T-helper 1 cell treated with Interleukin-12 subunit alpha and Interleukin-12 subunit beta and Interleukin-4 antibody, amounts not matched to agents 30 μg/mL and 1 μg/mL, for 36 hours (primary cell): Measurements from ENCODE around the gene SYP.
"Not testable (repeated sequence)": the region's sequence is repeated elsewhere in the genome, so short reads cannot be mapped to it uniquely, and the experiment has no call there.

Experiments used
- H3K27ac Mint-ChIP-seq: one replicate; pipeline ENCODE4 v1.8.0; 2021; ENCODE audit warnings: mild to moderate bottlenecking, mixed read lengths
- H3K27me3 Mint-ChIP-seq: one replicate; pipeline ENCODE4 v1.8.0; 2021; ENCODE audit warnings: low read depth, mixed read lengths
- H3K36me3 Mint-ChIP-seq: one replicate; pipeline ENCODE4 v1.8.0; 2021; ENCODE audit warnings: low read depth, mixed read lengths
- H3K4me1 Mint-ChIP-seq: one replicate; pipeline ENCODE4 v1.8.0; 2021; ENCODE audit warnings: low read depth, mixed read lengths
- H3K4me3 Mint-ChIP-seq: one replicate; pipeline ENCODE4 v1.8.0; 2021; ENCODE audit warnings: mild to moderate bottlenecking, moderate library complexity, mixed read lengths
- H3K9me3 Mint-ChIP-seq: one replicate; pipeline ENCODE4 v1.8.0; 2021; ENCODE audit warnings: mixed read lengths

SYP gene

GRCh38 chrX:49161632-49162031 lies 38.4 kb downstream of the SYP start:
- H3K9me3 Mint-ChIP-seq, result no peaks in the 10 kb centered on the region
- no peak overlapping the region for H3K4me3 Mint-ChIP-seq
- peaks cover 13% of the 10 kb centered on the region for H3K4me1 Mint-ChIP-seq
- H3K27me3 Mint-ChIP-seq, result no peaks in the 10 kb centered on the region
- no peak overlapping the region for H3K27ac Mint-ChIP-seq
- H3K36me3 Mint-ChIP-seq, result no peaks in the 10 kb centered on the region

- Mint-ChIP-seq H3K27ac (no peak overlapping the region), H3K9me3 (no peaks in the 10 kb centered on the region), H3K4me1 (peaks cover 10% of the 10 kb centered on the region), H3K27me3 (no peaks in the 10 kb centered on the region), H3K4me3 (no peak overlapping the region), H3K36me3 (no peaks in the 10 kb centered on the region)
Measured at GRCh38 chrX:49160908-49161307, 39.1 kb downstream of the SYP start.

- Mint-ChIP-seq H3K4me3 (no peak overlapping the region), H3K9me3 (no peaks in the 10 kb centered on the region), H3K27ac (no peak overlapping the region), H3K27me3 (no peaks in the 10 kb centered on the region), H3K36me3 (no peaks in the 10 kb centered on the region), H3K4me1 (peaks cover 14% of the 10 kb centered on the region)
Measured at GRCh38 chrX:49157194-49157593, 42.8 kb downstream of the SYP start.

DNA sequence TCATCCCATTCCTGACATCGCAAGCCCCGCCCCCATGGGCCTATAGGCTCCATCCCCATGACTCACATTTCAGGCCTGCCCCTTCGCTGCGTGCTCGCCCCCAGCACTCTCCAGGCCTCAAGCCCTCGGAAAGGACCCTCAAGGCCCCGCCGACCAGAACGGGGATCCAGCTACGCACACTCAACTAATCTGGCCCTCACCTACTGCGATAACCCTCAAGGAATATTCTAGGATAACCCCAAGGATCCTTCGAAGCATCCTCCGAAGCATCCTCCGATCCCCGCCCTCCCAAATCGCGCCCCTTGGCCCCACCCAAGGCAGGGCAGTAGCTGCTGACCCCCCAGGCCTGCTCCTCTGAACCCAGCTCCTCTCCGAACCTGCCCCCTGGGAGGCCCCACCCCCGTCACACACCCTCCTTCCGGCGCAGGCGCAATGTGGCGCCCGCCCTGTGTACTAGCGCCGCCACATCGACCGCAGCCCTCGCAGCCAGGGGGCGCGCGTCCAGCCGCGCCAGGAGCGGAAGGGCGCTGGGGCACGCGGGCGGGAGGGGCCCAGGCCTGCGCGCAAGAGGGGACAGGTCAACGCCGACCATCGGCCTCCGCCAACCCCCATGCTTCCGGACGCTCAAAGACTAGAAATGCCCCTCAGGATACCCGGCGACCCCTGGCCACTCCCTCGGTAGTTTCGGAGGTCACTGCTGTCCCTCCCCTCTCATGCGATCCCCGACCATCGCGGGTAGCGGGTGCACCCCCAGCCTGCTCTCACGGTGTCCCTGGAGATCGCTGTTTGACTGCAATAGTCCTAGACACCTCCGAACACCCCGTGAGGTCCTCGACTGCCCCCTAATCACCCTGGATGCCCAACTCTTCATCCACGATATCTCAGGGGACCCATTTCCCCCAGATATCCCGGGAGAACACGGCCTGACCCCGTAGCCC lies 43.8 kb downstream of the SYP start:
- H3K27ac Mint-ChIP-seq, result peak overlapping the region; percentile 92
- peak overlapping the region; percentile 92 for H3K4me3 Mint-ChIP-seq
- no peaks in the 10 kb centered on the region for H3K9me3 Mint-ChIP-seq
- H3K36me3 Mint-ChIP-seq, result no peaks in the 10 kb centered on the region
- no peaks in the 10 kb centered on the region for H3K27me3 Mint-ChIP-seq
- H3K4me1 Mint-ChIP-seq, result peaks cover 14% of the 10 kb centered on the region

GRCh38 chrX:49155243-49155899 lies 44.6 kb downstream of the SYP start:
- Mint-ChIP-seq H3K27ac (peak overlapping the region; percentile 92), H3K4me3 (peak overlapping the region; percentile 92), H3K27me3 (no peaks in the 10 kb centered on the region), H3K36me3 (no peaks in the 10 kb centered on the region), H3K9me3 (no peaks in the 10 kb centered on the region), H3K4me1 (peaks cover 14% of the 10 kb centered on the region)

DNA sequence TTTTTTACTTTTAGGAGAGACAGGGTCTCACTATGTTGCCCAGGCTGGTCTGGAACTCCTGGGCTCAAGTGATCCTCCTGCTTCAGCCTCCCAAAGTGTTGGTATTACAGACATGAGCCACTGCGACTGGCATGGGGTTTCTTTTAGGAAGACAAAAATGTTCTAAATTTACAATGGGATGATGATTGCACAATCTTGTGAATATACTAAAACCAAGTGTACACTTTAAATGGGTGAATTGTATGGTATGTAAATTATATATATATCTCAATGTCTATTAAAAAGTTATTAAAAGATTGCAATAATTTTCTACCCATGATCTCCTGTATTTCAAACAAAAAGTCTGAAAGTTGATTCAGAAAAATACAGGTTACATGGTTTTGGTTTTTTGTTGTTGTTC lies 46.5 kb downstream of the SYP start:
- Mint-ChIP-seq H3K4me3 (no peak overlapping the region), H3K27me3 (no peaks in the 10 kb centered on the region), H3K27ac (no peak overlapping the region), H3K4me1 (peaks cover 14% of the 10 kb centered on the region), H3K9me3 (no peaks in the 10 kb centered on the region), H3K36me3 (no peaks in the 10 kb centered on the region)

DNA sequence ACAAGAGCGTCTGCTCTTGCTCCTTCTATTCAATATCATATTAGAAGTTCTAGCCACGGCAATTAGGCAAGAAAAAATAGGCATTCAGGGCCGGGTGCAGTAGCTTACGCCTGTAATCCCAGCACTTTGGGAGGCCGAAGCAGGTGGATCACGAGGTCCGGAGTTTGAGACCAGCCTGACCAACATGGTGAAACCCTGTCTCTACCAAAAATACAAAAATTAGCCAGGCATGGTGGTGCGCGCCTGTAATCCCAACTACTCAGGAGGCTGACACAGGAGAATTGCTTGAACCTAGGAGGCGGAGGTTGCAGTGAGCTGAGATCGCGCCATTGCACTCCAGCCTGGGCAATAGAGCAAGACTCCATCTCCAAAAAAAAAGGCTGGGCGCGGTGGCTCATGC lies 50.7 kb downstream of the SYP start:
- not testable (repeated sequence) for H3K27ac Mint-ChIP-seq, H3K4me1 Mint-ChIP-seq, H3K36me3 Mint-ChIP-seq, H3K27me3 Mint-ChIP-seq, H3K4me3 Mint-ChIP-seq, H3K9me3 Mint-ChIP-seq

GRCh38 chrX:49148390-49149100 lies 51.4 kb downstream of the SYP start:
- H3K27me3 Mint-ChIP-seq, H3K9me3 Mint-ChIP-seq, H3K36me3 Mint-ChIP-seq, H3K4me3 Mint-ChIP-seq, H3K4me1 Mint-ChIP-seq, H3K27ac Mint-ChIP-seq: not testable (repeated sequence)

- no peak overlapping the region for H3K4me3 Mint-ChIP-seq
- no peaks in the 10 kb centered on the region for H3K36me3 Mint-ChIP-seq
- H3K4me1 Mint-ChIP-seq, result no peaks in the 10 kb centered on the region
- no peaks in the 10 kb centered on the region for H3K27me3 Mint-ChIP-seq
- no peaks in the 10 kb centered on the region for H3K9me3 Mint-ChIP-seq
- no peak overlapping the region for H3K27ac Mint-ChIP-seq
Measured at GRCh38 chrX:49147936-49148335, 52.1 kb downstream of the SYP start.

DNA sequence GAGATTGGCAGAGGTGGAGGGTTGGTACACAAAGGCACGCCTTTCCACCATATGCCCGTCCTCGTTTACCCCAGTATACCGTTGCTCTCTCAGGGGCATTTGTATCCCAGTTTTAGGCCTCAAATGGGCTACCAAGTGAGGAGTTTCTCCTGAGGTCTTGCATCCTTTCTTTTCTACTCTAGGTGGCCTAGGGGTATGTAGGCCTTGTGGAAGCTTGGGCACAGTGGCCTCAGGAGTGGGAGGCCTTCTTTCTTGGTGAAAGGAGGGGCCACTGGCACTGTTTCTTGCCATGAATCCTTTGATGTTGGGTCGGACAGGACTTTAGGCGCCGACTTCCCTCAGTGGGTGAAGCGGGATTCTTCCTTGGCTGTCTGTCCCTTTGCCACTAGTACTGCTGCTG lies 52.7 kb downstream of the SYP start:
- H3K4me1 Mint-ChIP-seq, result no peaks in the 10 kb centered on the region
- no peak overlapping the region for H3K4me3 Mint-ChIP-seq
- H3K9me3 Mint-ChIP-seq, result no peaks in the 10 kb centered on the region
- no peak overlapping the region for H3K27ac Mint-ChIP-seq
- no peaks in the 10 kb centered on the region for H3K27me3 Mint-ChIP-seq
- H3K36me3 Mint-ChIP-seq, result no peaks in the 10 kb centered on the region

DNA sequence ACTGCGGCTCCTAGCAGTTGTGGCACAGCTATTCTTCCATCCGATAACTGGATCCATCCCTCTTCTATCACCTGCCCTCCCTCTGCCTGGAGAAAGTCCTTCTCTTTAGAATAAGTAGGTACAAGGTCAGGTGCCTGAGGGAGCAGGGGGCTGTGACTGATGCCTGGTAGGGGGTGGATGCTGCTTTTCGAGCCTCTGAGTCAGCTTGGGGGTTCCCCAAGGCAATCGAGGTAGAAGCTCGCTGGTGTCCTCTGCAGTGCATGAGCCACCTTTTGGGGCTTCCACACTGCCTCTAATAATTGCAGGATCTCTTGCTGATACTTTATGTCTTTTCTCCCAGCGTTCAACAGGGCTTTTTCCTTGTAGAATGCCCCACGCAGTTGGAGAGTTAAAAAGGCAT lies 56.8 kb downstream of the SYP start:
- H3K27me3 Mint-ChIP-seq, H3K27ac Mint-ChIP-seq, H3K4me1 Mint-ChIP-seq, H3K36me3 Mint-ChIP-seq, H3K4me3 Mint-ChIP-seq: not testable (repeated sequence)
- peaks cover 12% of the 10 kb centered on the region for H3K9me3 Mint-ChIP-seq

- not testable (repeated sequence) for H3K27ac Mint-ChIP-seq, H3K4me3 Mint-ChIP-seq, H3K4me1 Mint-ChIP-seq, H3K36me3 Mint-ChIP-seq, H3K27me3 Mint-ChIP-seq
- peaks cover 12% of the 10 kb centered on the region for H3K9me3 Mint-ChIP-seq
Measured at GRCh38 chrX:49142264-49142663, 57.7 kb downstream of the SYP start.

DNA sequence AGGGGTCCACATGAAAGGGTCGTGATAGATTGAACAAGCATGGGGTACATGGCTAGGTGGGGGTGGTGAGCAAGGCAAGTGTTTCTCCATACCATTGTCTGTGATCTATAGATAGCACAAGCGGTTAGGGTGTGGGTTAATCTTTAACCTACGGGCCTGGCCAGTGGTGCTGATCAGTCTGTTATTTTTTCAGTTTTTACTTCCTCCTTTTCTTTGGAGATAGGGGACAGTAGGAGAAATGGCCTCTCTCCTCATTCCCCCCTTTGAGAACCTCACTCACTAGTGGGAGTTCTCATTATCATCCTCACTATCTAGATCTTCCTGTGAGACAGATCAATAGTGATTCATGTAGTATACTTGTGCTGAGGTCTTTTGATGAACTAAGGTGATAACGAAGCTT lies 60.3 kb downstream of the SYP start:
- Mint-ChIP-seq H3K4me1 (peaks cover 2% of the 10 kb centered on the region), H3K36me3 (peaks cover 6% of the 10 kb centered on the region), H3K9me3 (peaks cover 12% of the 10 kb centered on the region), H3K27me3 (no peaks in the 10 kb centered on the region), H3K27ac (no peak overlapping the region), H3K4me3 (no peak overlapping the region)
